Measurements from ENCODE around the gene TMEM242.

DNA sequence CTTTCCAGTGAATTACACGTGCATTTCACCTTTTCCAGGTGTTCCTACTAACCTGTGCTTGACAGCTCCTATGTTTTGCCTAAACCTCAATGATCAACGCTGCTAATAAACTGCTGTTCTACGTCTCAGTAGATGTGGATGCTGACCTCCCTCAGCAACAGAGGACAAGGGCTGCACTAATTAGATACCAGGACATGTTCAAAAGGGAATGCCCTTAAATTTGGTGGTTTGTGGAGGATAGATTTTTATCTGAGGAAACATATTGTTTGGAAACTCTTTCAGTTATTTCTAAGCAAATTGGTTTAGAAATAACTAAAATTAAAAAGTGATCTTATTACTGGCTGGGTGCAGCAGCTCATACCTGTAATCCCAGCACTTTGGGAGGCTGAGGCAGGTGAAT, 38.6 kb upstream of the TMEM242 start:
- TF ChIP-seq TCF7L2 (IDR thresholded peaks at IDR 0.05; ENCODE audit: borderline replicate concordance, low read depth, low read length) (no peak), YY1 (tag by site-specific recombination; IDR thresholded peaks at IDR 0.05) (no peak), ZNF549 (tag by site-specific recombination; IDR thresholded peaks at IDR 0.05) (no peak), MYNN (tag by site-specific recombination; IDR thresholded peaks at IDR 0.05; ENCODE audit: borderline replicate concordance) (no peak), ZNF132 (tag by site-specific recombination; IDR thresholded peaks at IDR 0.05; ENCODE audit: borderline replicate concordance) (no peak), HOXA7 (CRISPR knock-in tag; IDR thresholded peaks at IDR 0.05; ENCODE audit: borderline replicate concordance) (no peak), ZNF112 (tag by site-specific recombination; IDR thresholded peaks at IDR 0.05) (no peak)
- TF ChIP-seq, protein P1, sequence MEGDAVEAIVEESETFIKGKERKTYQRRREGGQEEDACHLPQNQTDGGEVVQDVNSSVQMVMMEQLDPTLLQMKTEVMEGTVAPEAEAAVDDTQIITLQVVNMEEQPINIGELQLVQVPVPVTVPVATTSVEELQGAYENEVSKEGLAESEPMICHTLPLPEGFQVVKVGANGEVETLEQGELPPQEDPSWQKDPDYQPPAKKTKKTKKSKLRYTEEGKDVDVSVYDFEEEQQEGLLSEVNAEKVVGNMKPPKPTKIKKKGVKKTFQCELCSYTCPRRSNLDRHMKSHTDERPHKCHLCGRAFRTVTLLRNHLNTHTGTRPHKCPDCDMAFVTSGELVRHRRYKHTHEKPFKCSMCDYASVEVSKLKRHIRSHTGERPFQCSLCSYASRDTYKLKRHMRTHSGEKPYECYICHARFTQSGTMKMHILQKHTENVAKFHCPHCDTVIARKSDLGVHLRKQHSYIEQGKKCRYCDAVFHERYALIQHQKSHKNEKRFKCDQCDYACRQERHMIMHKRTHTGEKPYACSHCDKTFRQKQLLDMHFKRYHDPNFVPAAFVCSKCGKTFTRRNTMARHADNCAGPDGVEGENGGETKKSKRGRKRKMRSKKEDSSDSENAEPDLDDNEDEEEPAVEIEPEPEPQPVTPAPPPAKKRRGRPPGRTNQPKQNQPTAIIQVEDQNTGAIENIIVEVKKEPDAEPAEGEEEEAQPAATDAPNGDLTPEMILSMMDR (tag by site-specific recombination; IDR thresholded peaks at IDR 0.05) = no peak
- TF ChIP-seq, protein P2, sequence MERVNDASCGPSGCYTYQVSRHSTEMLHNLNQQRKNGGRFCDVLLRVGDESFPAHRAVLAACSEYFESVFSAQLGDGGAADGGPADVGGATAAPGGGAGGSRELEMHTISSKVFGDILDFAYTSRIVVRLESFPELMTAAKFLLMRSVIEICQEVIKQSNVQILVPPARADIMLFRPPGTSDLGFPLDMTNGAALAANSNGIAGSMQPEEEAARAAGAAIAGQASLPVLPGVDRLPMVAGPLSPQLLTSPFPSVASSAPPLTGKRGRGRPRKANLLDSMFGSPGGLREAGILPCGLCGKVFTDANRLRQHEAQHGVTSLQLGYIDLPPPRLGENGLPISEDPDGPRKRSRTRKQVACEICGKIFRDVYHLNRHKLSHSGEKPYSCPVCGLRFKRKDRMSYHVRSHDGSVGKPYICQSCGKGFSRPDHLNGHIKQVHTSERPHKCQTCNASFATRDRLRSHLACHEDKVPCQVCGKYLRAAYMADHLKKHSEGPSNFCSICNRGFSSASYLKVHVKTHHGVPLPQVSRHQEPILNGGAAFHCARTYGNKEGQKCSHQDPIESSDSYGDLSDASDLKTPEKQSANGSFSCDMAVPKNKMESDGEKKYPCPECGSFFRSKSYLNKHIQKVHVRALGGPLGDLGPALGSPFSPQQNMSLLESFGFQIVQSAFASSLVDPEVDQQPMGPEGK (tag by site-specific recombination; IDR thresholded peaks at IDR 0.05) = no peak
- TF ChIP-seq, protein P3, sequence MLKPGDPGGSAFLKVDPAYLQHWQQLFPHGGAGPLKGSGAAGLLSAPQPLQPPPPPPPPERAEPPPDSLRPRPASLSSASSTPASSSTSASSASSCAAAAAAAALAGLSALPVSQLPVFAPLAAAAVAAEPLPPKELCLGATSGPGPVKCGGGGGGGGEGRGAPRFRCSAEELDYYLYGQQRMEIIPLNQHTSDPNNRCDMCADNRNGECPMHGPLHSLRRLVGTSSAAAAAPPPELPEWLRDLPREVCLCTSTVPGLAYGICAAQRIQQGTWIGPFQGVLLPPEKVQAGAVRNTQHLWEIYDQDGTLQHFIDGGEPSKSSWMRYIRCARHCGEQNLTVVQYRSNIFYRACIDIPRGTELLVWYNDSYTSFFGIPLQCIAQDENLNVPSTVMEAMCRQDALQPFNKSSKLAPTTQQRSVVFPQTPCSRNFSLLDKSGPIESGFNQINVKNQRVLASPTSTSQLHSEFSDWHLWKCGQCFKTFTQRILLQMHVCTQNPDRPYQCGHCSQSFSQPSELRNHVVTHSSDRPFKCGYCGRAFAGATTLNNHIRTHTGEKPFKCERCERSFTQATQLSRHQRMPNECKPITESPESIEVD (tag by site-specific recombination; IDR thresholded peaks at IDR 0.05) = no peak
- TF ChIP-seq, protein P4, sequence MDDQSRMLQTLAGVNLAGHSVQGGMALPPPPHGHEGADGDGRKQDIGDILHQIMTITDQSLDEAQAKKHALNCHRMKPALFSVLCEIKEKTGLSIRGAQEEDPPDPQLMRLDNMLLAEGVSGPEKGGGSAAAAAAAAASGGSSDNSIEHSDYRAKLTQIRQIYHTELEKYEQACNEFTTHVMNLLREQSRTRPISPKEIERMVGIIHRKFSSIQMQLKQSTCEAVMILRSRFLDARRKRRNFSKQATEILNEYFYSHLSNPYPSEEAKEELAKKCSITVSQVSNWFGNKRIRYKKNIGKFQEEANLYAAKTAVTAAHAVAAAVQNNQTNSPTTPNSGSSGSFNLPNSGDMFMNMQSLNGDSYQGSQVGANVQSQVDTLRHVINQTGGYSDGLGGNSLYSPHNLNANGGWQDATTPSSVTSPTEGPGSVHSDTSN (CRISPR knock-in tag; IDR thresholded peaks at IDR 0.05) = no peak
- TF ChIP-seq, protein P5, sequence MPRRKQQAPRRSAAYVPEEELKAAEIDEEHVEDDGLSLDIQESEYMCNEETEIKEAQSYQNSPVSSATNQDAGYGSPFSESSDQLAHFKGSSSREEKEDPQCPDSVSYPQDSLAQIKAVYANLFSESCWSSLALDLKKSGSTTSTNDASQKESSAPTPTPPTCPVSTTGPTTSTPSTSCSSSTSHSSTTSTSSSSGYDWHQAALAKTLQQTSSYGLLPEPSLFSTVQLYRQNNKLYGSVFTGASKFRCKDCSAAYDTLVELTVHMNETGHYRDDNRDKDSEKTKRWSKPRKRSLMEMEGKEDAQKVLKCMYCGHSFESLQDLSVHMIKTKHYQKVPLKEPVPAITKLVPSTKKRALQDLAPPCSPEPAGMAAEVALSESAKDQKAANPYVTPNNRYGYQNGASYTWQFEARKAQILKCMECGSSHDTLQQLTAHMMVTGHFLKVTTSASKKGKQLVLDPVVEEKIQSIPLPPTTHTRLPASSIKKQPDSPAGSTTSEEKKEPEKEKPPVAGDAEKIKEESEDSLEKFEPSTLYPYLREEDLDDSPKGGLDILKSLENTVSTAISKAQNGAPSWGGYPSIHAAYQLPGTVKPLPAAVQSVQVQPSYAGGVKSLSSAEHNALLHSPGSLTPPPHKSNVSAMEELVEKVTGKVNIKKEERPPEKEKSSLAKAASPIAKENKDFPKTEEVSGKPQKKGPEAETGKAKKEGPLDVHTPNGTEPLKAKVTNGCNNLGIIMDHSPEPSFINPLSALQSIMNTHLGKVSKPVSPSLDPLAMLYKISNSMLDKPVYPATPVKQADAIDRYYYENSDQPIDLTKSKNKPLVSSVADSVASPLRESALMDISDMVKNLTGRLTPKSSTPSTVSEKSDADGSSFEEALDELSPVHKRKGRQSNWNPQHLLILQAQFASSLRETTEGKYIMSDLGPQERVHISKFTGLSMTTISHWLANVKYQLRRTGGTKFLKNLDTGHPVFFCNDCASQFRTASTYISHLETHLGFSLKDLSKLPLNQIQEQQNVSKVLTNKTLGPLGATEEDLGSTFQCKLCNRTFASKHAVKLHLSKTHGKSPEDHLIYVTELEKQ (tag by site-specific recombination; IDR thresholded peaks at IDR 0.05; ENCODE audit: borderline replicate concordance) = no peak
